ENCODE data around the gene GSS. TPM values are rescaled to one million over a fixed set of nuclear protein-coding genes. Genes with fewer than 3 reads are reported as not detected.
A peak's percentile ranks its signal among the peaks of the same experiment; 100 is the strongest.

GSS gene
- polyA plus RNA-seq, 1 experiment, result 71.6 TPM

- POLR2A ChIA-PET, result no interaction called here
- Histone ChIP-seq H3K27me3 (ENCODE audit: control insufficient read depth, insufficient read depth, low read length) (no peaks in the 10 kb centered on the region), H3K9me3 (ENCODE audit: control insufficient read depth, insufficient read depth, low read length) (no peaks in the 10 kb centered on the region), H3K4me3 (ENCODE audit: low read depth, low read length) (no peak overlapping the region), H3K27ac (ENCODE audit: low read depth, low read length) (no peak overlapping the region)
- CTCF ChIA-PET, result no interaction called here
- no peak for TF ChIP-seq CTCF (IDR thresholded peaks at IDR 0.05; ENCODE audit: low read depth, low read length)
- DNase-seq (ENCODE audit: low read depth, low spot score), result no peak
Measured at GRCh38 chr20:34927736-34928135, 27.9 kb downstream of the GSS start.

- Histone ChIP-seq H3K27ac (ENCODE audit: low read depth, low read length) (no peak overlapping the region), H3K9me3 (ENCODE audit: control insufficient read depth, insufficient read depth, low read length) (no peaks in the 10 kb centered on the region), H3K4me3 (ENCODE audit: low read depth, low read length) (no peak overlapping the region), H3K27me3 (ENCODE audit: control insufficient read depth, insufficient read depth, low read length) (no peaks in the 10 kb centered on the region)
- ChIA-PET CTCF (no interaction called here), POLR2A (no interaction called here)
- TF ChIP-seq CTCF (IDR thresholded peaks at IDR 0.05; ENCODE audit: low read depth, low read length), result no peak
- DNase-seq (ENCODE audit: low read depth, low spot score), result no peak
Measured at GRCh38 chr20:34926581-34926980, 29.0 kb downstream of the GSS start.

- POLR2A ChIA-PET, result no interaction called here
- H3K4me3 ChIP-seq (ENCODE audit: low read depth, low read length), result no peak overlapping the region
- no peak for TF ChIP-seq CTCF (IDR thresholded peaks at IDR 0.05; ENCODE audit: low read depth, low read length)
- no peak for DNase-seq (ENCODE audit: low read depth, low spot score)
- CTCF ChIA-PET, result no interaction called here
- no peaks in the 10 kb centered on the region for H3K27me3 ChIP-seq (ENCODE audit: control insufficient read depth, insufficient read depth, low read length)
- H3K9me3 ChIP-seq (ENCODE audit: control insufficient read depth, insufficient read depth, low read length), result no peaks in the 10 kb centered on the region
- H3K27ac ChIP-seq (ENCODE audit: low read depth, low read length), result no peak overlapping the region
Measured at GRCh38 chr20:34925981-34926380, 29.6 kb downstream of the GSS start.

- CTCF ChIA-PET, result no interaction called here
- Histone ChIP-seq H3K9me3 (ENCODE audit: control insufficient read depth, insufficient read depth, low read length) (no peaks in the 10 kb centered on the region), H3K4me3 (ENCODE audit: low read depth, low read length) (no peak overlapping the region), H3K27me3 (ENCODE audit: control insufficient read depth, insufficient read depth, low read length) (no peaks in the 10 kb centered on the region), H3K27ac (ENCODE audit: low read depth, low read length) (no peak overlapping the region)
- POLR2A ChIA-PET, result no interaction called here
- TF ChIP-seq CTCF (IDR thresholded peaks at IDR 0.05; ENCODE audit: low read depth, low read length), result no peak
- DNase-seq (ENCODE audit: low read depth, low spot score), result no peak
Measured at GRCh38 chr20:34925341-34925740, 30.3 kb downstream of the GSS start.

- POLR2A ChIA-PET, result interaction anchor here (0.7 kb wide), 1 partner anchor 81 kb away, joined by 3 read pairs; no protein-coding TSS in a partner anchor
- H3K9me3 ChIP-seq (ENCODE audit: control insufficient read depth, insufficient read depth, low read length), result no peaks in the 10 kb centered on the region
- H3K27me3 ChIP-seq (ENCODE audit: control insufficient read depth, insufficient read depth, low read length), result no peaks in the 10 kb centered on the region
- CTCF ChIA-PET, result no interaction called here
- TF ChIP-seq CTCF (IDR thresholded peaks at IDR 0.05; ENCODE audit: low read depth, low read length), result no peak
- DNase-seq (ENCODE audit: low read depth, low spot score), result no peak
- peak overlapping the region; percentile 66 for H3K27ac ChIP-seq (ENCODE audit: low read depth, low read length)
- H3K4me3 ChIP-seq (ENCODE audit: low read depth, low read length), result no peak overlapping the region
Measured at GRCh38 chr20:34923414-34923813, 32.2 kb downstream of the GSS start.

Measured in AG04450 (cell line).